ENCODE data around the gene ARID2.

DNA sequence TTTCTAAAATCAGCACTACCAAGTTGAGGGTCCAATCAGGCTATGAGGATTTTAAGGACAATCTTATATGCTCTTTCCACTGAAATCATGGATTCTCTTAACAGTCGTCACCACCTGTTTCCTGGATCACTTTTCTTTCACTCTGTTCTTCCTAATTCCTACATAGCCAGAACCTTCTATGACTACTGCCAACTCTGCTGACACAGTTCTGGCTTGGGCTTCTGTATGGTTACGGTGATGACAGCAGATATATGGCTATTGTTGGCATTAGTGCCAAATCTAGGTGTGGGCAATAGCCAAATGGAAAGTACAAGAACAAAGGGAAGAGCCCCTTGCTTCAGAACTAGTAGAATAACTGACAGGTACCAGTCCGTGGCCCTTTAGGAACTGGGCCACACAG, 124.0 kb downstream of the ARID2 start:
- no peak for TF ChIP-seq EZH2phosphoT487 (IDR thresholded peaks at IDR 0.05; ENCODE audit: borderline replicate concordance, low read length)
- TF ChIP-seq CTCF (conservative IDR thresholded peaks at IDR 0.05; ENCODE audit: low read depth, low read length) = no peak

Data from PC-3 (cell line).